HCT116 (cell line): ENCODE data around the gene ZNF284. TPM values are rescaled to one million over a fixed set of nuclear protein-coding genes. Genes with fewer than 3 reads are reported as not detected.

Experiments used
- ATAC-seq: fragments of 200-7000 bp; cut with Tn5 transposase; 2 replicates; pipeline ENCODE4 v1.9.1; 2020; ENCODE audit warnings: mild to moderate bottlenecking, moderate library complexity
- BruUV-seq: library from RNA; stranded (reverse); fragments of 400-500 nt; replicated peaks from 2 replicates; lab custom pipeline; 2021; lab: Mats Ljungman, UMichigan
- CTCF ChIA-PET: fragments of 300-600 bp; sonication (Branson Sonifier 250); formaldehyde crosslinking; loops from one replicate; lab custom pipeline; 2021; ENCODE audit warnings: antibody characterized with exemption; lab: Charles Lee
- POLR2A ChIA-PET: fragments of 300-600, 350-600 bp; sonication (Branson Sonifier 250); formaldehyde crosslinking; loops from one replicate; lab custom pipeline; 2021; ENCODE audit warnings: antibody characterized with exemption; lab: Charles Lee
- RAD21 ChIA-PET, 2 experiments: fragments of 300-600 bp; sonication (Branson Sonifier 250); formaldehyde crosslinking; loops; one replicate each; lab custom pipeline; 2023; ENCODE audit warnings: low total read pairs in 2 of 2; ENCODE audit not compliant: uncharacterized antibody in 2 of 2, unreplicated experiment in 2 of 2, low non-redundant PET in 1 of 2; lab: Charles Lee
- DNase-seq: peaks from one replicate; pipeline ENCODE4 v3.0.0-alpha.2; 2010; ENCODE audit warnings: low read depth, low spot score
- H2AFZ ChIP-seq: fragments of 200-600 bp; shearing (Covaris generic), sonication (generic); 2 replicates; pipeline ENCODE4 v1.6.1; 2017; ENCODE audit warnings: low read depth, mixed run types, mixed read lengths, antibody characterized with exemption, low read length; ENCODE audit not compliant: poor library complexity, severe bottlenecking
- H3K27ac ChIP-seq: 2 replicates; pipeline ENCODE4 v1.5.1; 2012; ENCODE audit warnings: low read depth, low read length
- H3K27me3 ChIP-seq: fragments of 200-600 bp; sonication (generic); 2 replicates; pipeline ENCODE4 v1.6.1; 2016; ENCODE audit warnings: mixed run types, low read length, mixed read lengths; ENCODE audit not compliant: insufficient read depth
- H3K36me3 ChIP-seq, 2 experiments: fragments of 200-500 bp in 1 of 2; fragments of 200-600 bp in 1 of 2; sonication (Bioruptor generic) in 1 of 2; sonication (generic) in 1 of 2; 2 replicates each; pipeline versions ENCODE4 v1.5.1 to v1.6.1; 2014 to 2016; ENCODE audit warnings: low read length in 2 of 2, inconsistent platforms in 1 of 2, mixed read lengths in 1 of 2, mixed run types in 1 of 2; ENCODE audit not compliant: insufficient read depth in 2 of 2, control insufficient read depth in 1 of 2
- H3K4me1 ChIP-seq, 2 experiments: fragments of 200-600 bp in 1 of 2; sonication (generic) in 1 of 2; 2 replicates each; pipeline versions ENCODE4 v1.5.1 to v1.6.1; 2012 to 2017; ENCODE audit warnings: low read length in 2 of 2, inconsistent platforms in 1 of 2, mild to moderate bottlenecking in 1 of 2, mixed read lengths in 1 of 2, mixed run types in 1 of 2, moderate library complexity in 1 of 2; ENCODE audit not compliant: insufficient read depth in 2 of 2, control insufficient read depth in 1 of 2
- H3K4me2 ChIP-seq: fragments of 200-600 bp; sonication (generic); 2 replicates; pipeline ENCODE4 v1.6.1; 2017; ENCODE audit warnings: mixed run types, low read length, mixed read lengths
- H3K4me3 ChIP-seq, 2 experiments: fragments of 200-600 bp in 1 of 2; sonication (generic) in 1 of 2; replicated peaks in 1 of 2; 2 replicates each; pipeline ENCODE4 v1.5.1; 2011 to 2016; ENCODE audit warnings: low read length in 2 of 2, control low read depth in 1 of 2, low read depth in 1 of 2, mild to moderate bottlenecking in 1 of 2, mixed read lengths in 1 of 2, mixed run types in 1 of 2
- H3K79me2 ChIP-seq: fragments of 200-600 bp; sonication (generic); 2 replicates; pipeline ENCODE4 v1.6.1; 2017; ENCODE audit warnings: mild to moderate bottlenecking, mixed run types, low read length, moderate library complexity, mixed read lengths; ENCODE audit not compliant: insufficient read depth
- H3K9ac ChIP-seq: fragments of 200-600 bp; sonication (generic); 2 replicates; pipeline ENCODE4 v1.6.1; 2016; ENCODE audit warnings: low read length, mixed read lengths
- H3K9me2 ChIP-seq: fragments of 200-600 bp; sonication (generic), shearing (Covaris generic); 2 replicates; pipeline ENCODE4 v1.6.1; 2017; ENCODE audit warnings: mixed run types, mild to moderate bottlenecking, moderate library complexity; ENCODE audit not compliant: insufficient read depth
- H3K9me3 ChIP-seq, 2 experiments: fragments of 200-500 bp in 1 of 2; fragments of 200-600 bp in 1 of 2; sonication (Bioruptor generic) in 1 of 2; sonication (generic) in 1 of 2; 2 replicates each; pipeline ENCODE4 v1.6.1; 2014 to 2017; ENCODE audit warnings: low read length in 2 of 2, mixed read lengths in 2 of 2, inconsistent platforms in 1 of 2, low read depth in 1 of 2, mild to moderate bottlenecking in 1 of 2, mixed run types in 1 of 2, moderate library complexity in 1 of 2; ENCODE audit not compliant: control insufficient read depth in 1 of 2, insufficient read depth in 1 of 2
- H4K20me1 ChIP-seq: fragments of 200-600 bp; sonication (generic), shearing (Covaris generic); 2 replicates; pipeline ENCODE4 v1.6.1; 2017; ENCODE audit warnings: mixed run types, mild to moderate bottlenecking, moderate library complexity; ENCODE audit not compliant: insufficient read depth
- CEBPB ChIP-seq: IDR thresholded peaks from 2 replicates; pipeline ENCODE4 v1.6.1; 2012; ENCODE audit warnings: low read depth
- EGR1 ChIP-seq: IDR thresholded peaks from 2 replicates; pipeline ENCODE4 v1.6.1; 2012; ENCODE audit warnings: low read depth
- ELF1 ChIP-seq: IDR thresholded peaks from 2 replicates; pipeline ENCODE4 v1.6.1; 2012; ENCODE audit warnings: low read depth, borderline replicate concordance
- EZH2 ChIP-seq: fragments of 200-600 bp; sonication (generic); IDR thresholded peaks from 2 replicates; pipeline ENCODE4 v1.6.1; 2017; ENCODE audit warnings: antibody characterized with exemption, mixed run types
- FOSL1 ChIP-seq: IDR thresholded peaks from 2 replicates; pipeline ENCODE4 v1.6.1; 2012; ENCODE audit warnings: low read depth
- JUND ChIP-seq: IDR thresholded peaks from 2 replicates; pipeline ENCODE4 v1.6.1; 2012
- POLR2A ChIP-seq: IDR thresholded peaks from 2 replicates; pipeline ENCODE4 v1.7.0; 2011; ENCODE audit warnings: borderline replicate concordance; ENCODE audit not compliant: insufficient read depth, insufficient read length; ENCODE audit errors: extremely low read depth
- RAD21 ChIP-seq: IDR thresholded peaks from 2 replicates; pipeline ENCODE4 v1.6.1; 2012; ENCODE audit warnings: low read depth, mild to moderate bottlenecking
- SIN3A ChIP-seq: IDR thresholded peaks from 2 replicates; pipeline ENCODE4 v1.6.1; 2012; ENCODE audit warnings: low read depth
- SRF ChIP-seq: IDR thresholded peaks from 2 replicates; pipeline ENCODE4 v1.6.1; 2012; ENCODE audit warnings: low read depth
- TCF7L2 ChIP-seq: IDR thresholded peaks from 2 replicates; pipeline ENCODE4 v1.7.0; 2011; ENCODE audit warnings: borderline replicate concordance, inconsistent platforms; ENCODE audit not compliant: insufficient read depth, insufficient read length; ENCODE audit errors: extremely low read depth
- YY1 ChIP-seq: IDR thresholded peaks from 2 replicates; pipeline ENCODE4 v1.6.1; 2011; ENCODE audit warnings: low read length, low read depth, moderate library complexity, mild to moderate bottlenecking; ENCODE audit not compliant: insufficient replicate concordance; ENCODE audit errors: extremely low read depth
- ZFX ChIP-seq: fragments of 450-650 bp; IDR thresholded peaks from 2 replicates; pipeline ENCODE4 v1.6.1; 2017
- ZNF274 ChIP-seq: fragments of 200-500 bp; sonication (Bioruptor generic); IDR thresholded peaks from 2 replicates; pipeline ENCODE4 v1.6.1; 2014; ENCODE audit warnings: mild to moderate bottlenecking, low read depth, low read length, inconsistent platforms
- intact Hi-C: fragments of 100-400 bp; cut with micrococcal nuclease; formaldehyde crosslinking; loops from 2 replicates; pipeline ENCODE4 v1.10.0; 2022
- total RNA-seq: library from RNA; stranded (reverse); gene quantifications from one replicate; pipeline ENCODE4 v1.2.1, GENCODE V29; 2021; ENCODE audit not compliant: unreplicated experiment
- TF ChIP-seq, protein P1 (sequence below): IDR thresholded peaks from 2 replicates; pipeline ENCODE4 v1.6.1; 2012
- TF ChIP-seq, protein P2 (sequence below): IDR thresholded peaks from 2 replicates; pipeline ENCODE4 v1.6.1; 2012; ENCODE audit warnings: low read depth
- TF ChIP-seq, protein P3 (sequence below): IDR thresholded peaks from 2 replicates; pipeline ENCODE4 v1.6.1; 2011; ENCODE audit warnings: mild to moderate bottlenecking, low read length, moderate library complexity; ENCODE audit not compliant: insufficient replicate concordance; ENCODE audit errors: extremely low read depth

Gene ZNF284
- total RNA-seq, 1 experiment from 2014 or later: not detected

DNA sequence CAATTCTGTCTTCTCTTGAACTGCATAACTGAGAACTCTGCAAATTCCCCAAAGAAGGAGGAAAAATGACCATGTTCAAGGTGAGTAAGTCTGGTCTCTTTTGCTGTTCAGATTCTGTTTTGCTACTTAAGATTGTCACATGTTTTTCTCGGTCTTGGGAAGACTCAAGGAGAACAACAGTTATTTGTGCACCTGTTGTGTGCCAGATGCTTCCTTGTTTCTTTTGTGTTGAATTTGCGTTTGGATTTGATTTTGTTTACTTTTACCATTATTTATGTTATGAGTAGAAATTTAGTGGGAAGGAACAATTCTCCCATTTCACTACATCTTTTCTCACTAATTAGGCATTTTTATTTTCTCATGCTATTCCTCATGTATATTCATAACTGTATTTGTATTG, 4.4 kb downstream of the ZNF284 start:
- H3K4me3 ChIP-seq: no peak overlapping the region
- DNase-seq (no peak), ATAC-seq (no peak)
- ChIA-PET RAD21 (no interaction called here), POLR2A (no interaction called here), CTCF (no interaction called here)
- no peaks in the 10 kb centered on the region for H3K79me2 ChIP-seq
- no peaks in the 10 kb centered on the region for H4K20me1 ChIP-seq
- no peak overlapping the region for H3K9ac ChIP-seq
- intact Hi-C loops: no loop called here
- no peak for TF ChIP-seq JUND
- no peaks in the 10 kb centered on the region for H3K36me3 ChIP-seq
- no peaks in the 10 kb centered on the region for H3K4me1 ChIP-seq
- no TSS peak for BruUV-seq
- H3K27ac ChIP-seq: no peak overlapping the region
- H3K4me2 ChIP-seq: no peak overlapping the region
- H3K27me3 ChIP-seq: no peaks in the 10 kb centered on the region
- no peak overlapping the region for H2AFZ ChIP-seq
- H3K9me2 ChIP-seq: no peaks in the 10 kb centered on the region
- H3K9me3 ChIP-seq: no peaks in the 10 kb centered on the region; a peak in 2 of 4 replicates

DNA sequence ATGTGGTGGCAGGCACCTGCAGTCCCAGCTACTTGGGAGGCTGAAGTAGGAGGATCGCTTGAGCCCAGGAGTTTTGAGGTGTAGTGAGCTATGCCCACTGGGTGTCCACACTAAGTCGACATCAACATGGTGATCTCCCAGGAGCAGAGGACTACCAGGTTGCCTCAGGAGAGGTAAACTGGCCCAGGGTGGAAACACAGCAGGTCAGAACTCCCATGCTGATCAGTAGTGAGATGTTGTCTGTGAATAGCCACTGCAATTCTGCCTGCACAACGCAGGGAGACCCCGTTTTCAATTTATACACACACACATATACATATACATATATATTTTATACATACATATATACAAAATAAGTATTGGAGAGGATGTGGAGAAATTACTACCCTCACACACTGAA, 20.1 kb downstream of the ZNF284 start:
- Histone ChIP-seq H3K9ac (no peak overlapping the region), H3K27me3 (no peaks in the 10 kb centered on the region), H3K79me2 (peaks cover 13% of the 10 kb centered on the region; the same call in 1 of the 2 replicates), H3K4me3 (no peak overlapping the region), H4K20me1 (no peaks in the 10 kb centered on the region), H3K9me3 (no peaks in the 10 kb centered on the region), H2AFZ (no peak overlapping the region), H3K36me3 (peaks cover 2 to 6% of the 10 kb centered on the region in 2 experiments; a peak in 1 of 4 replicates), H3K4me1 (peaks cover 4 to 9% of the 10 kb centered on the region in 2 experiments; a peak in 2 of 4 replicates), H3K4me2 (no peak overlapping the region), H3K27ac (no peak overlapping the region), H3K9me2 (no peaks in the 10 kb centered on the region)
- ChIA-PET CTCF (no interaction called here), POLR2A (no interaction called here), RAD21 (no interaction called here)
- DNase-seq (no peak), ATAC-seq (no peak)
- intact Hi-C loops: loop anchor here (5.0 to 10.0 kb wide), 3 partner anchors 140 to 267 kb away; partner anchors contain the start of genes ZNF112, ZNF221 and ZNF283
- no TSS peak for BruUV-seq
- no peak for TF ChIP-seq POLR2A
- TF ChIP-seq, protein P1, sequence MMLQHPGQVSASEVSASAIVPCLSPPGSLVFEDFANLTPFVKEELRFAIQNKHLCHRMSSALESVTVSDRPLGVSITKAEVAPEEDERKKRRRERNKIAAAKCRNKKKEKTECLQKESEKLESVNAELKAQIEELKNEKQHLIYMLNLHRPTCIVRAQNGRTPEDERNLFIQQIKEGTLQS: no peak
- TF ChIP-seq, protein P2, sequence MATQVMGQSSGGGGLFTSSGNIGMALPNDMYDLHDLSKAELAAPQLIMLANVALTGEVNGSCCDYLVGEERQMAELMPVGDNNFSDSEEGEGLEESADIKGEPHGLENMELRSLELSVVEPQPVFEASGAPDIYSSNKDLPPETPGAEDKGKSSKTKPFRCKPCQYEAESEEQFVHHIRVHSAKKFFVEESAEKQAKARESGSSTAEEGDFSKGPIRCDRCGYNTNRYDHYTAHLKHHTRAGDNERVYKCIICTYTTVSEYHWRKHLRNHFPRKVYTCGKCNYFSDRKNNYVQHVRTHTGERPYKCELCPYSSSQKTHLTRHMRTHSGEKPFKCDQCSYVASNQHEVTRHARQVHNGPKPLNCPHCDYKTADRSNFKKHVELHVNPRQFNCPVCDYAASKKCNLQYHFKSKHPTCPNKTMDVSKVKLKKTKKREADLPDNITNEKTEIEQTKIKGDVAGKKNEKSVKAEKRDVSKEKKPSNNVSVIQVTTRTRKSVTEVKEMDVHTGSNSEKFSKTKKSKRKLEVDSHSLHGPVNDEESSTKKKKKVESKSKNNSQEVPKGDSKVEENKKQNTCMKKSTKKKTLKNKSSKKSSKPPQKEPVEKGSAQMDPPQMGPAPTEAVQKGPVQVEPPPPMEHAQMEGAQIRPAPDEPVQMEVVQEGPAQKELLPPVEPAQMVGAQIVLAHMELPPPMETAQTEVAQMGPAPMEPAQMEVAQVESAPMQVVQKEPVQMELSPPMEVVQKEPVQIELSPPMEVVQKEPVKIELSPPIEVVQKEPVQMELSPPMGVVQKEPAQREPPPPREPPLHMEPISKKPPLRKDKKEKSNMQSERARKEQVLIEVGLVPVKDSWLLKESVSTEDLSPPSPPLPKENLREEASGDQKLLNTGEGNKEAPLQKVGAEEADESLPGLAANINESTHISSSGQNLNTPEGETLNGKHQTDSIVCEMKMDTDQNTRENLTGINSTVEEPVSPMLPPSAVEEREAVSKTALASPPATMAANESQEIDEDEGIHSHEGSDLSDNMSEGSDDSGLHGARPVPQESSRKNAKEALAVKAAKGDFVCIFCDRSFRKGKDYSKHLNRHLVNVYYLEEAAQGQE: no peak
- TF ChIP-seq JUND: no peak
- TF ChIP-seq ZFX: no peak
- TF ChIP-seq ZNF274: no peak
- TF ChIP-seq EGR1: no peak
- TF ChIP-seq EZH2: no peak
- TF ChIP-seq, protein P3, sequence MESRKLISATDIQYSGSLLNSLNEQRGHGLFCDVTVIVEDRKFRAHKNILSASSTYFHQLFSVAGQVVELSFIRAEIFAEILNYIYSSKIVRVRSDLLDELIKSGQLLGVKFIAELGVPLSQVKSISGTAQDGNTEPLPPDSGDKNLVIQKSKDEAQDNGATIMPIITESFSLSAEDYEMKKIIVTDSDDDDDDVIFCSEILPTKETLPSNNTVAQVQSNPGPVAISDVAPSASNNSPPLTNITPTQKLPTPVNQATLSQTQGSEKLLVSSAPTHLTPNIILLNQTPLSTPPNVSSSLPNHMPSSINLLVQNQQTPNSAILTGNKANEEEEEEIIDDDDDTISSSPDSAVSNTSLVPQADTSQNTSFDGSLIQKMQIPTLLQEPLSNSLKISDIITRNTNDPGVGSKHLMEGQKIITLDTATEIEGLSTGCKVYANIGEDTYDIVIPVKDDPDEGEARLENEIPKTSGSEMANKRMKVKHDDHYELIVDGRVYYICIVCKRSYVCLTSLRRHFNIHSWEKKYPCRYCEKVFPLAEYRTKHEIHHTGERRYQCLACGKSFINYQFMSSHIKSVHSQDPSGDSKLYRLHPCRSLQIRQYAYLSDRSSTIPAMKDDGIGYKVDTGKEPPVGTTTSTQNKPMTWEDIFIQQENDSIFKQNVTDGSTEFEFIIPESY: no peak
- TF ChIP-seq SRF: no peak
- TF ChIP-seq ELF1: no peak
- no peak for TF ChIP-seq YY1
- no peak for TF ChIP-seq CEBPB
- no peak for TF ChIP-seq RAD21
- no peak for TF ChIP-seq TCF7L2
- TF ChIP-seq SIN3A: no peak
- TF ChIP-seq FOSL1: no peak
